Stimulated activated naive CD8-positive, alpha-beta T cell treated with anti-CD3 and anti-CD28 coated beads, Interleukin-15, amount 100 ng/mL, for 72 hours (primary cell): ENCODE results near the gene PTPRR.

ENCODE experiments used
- ATAC-seq: fragments of 150-1000 bp; cut with Tn5 transposase; 2 replicates; pipeline ENCODE4 v1.10.0; 2021; ENCODE audit warnings: mild to moderate bottlenecking, moderate library complexity
- DNase-seq, 2 donors: peaks; one replicate each; pipeline ENCODE4 v3.0.0; 2021 to 2022
- H3K27ac Mint-ChIP-seq, 2 donors: one replicate each; pipeline ENCODE4 v1.8.0; 2022; ENCODE audit warnings: mild to moderate bottlenecking in 2 of 2, mixed read lengths in 2 of 2, moderate library complexity in 2 of 2
- H3K27me3 Mint-ChIP-seq: one replicate; pipeline ENCODE4 v1.8.0; 2022; ENCODE audit warnings: mixed read lengths
- H3K4me1 Mint-ChIP-seq: one replicate; pipeline ENCODE4 v1.8.0; 2022; ENCODE audit warnings: mild to moderate bottlenecking, mixed read lengths
- H3K4me3 Mint-ChIP-seq, 2 donors: one replicate each; pipeline ENCODE4 v1.8.0; 2022; ENCODE audit warnings: mild to moderate bottlenecking in 2 of 2, mixed read lengths in 2 of 2, moderate library complexity in 1 of 2
- H3K9me3 Mint-ChIP-seq, 2 donors: one replicate each; pipeline ENCODE4 v1.8.0; 2022; ENCODE audit warnings: mixed read lengths in 2 of 2

The PTPRR gene

DNA sequence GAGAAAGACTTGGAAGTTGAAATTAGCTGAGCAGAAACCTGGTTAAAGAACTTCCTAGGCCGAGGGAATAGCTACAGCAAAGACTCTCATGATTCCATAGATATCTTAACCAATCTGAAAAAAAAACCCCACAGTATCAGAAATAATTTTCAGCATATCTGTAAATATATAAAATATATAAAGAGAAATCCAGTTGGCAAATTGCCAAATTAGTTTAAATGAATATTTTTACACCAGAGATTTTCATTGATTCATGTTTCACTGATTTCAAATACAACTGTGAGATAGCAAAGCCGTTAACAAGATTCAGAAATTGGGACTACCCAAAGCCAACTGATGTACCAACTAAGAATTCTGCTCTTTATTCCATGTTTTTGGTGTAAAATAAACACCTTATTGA, 6.8 kb upstream of the PTPRR start:
- no peak for ATAC-seq
- Mint-ChIP-seq H3K27ac (no peak overlapping the region), H3K4me3 (no peak overlapping the region), H3K9me3 (no peaks in the 10 kb centered on the region), H3K4me1 (no peaks in the 10 kb centered on the region), H3K27me3 (no peaks in the 10 kb centered on the region)
- DNase-seq: no peak

DNA sequence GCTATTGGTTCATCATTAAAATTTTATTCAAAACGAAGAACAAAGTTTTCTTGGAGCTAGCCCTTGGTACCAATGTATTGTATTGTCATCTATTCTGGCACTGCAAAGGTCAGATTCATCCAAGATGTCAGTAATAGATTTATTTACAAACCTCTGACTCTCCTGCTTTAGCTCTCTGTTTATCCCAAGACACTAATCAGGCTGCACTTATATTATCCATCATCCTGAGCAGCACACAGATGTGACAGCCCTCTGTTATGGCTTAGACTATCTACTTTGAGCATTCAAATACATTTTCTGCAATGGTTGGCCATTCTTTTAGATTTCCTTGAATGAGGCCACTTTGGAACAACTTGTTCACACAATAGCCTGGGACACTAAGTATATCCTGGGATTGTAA, 5.0 kb upstream of the PTPRR start:
- Mint-ChIP-seq H3K4me1 (no peaks in the 10 kb centered on the region), H3K9me3 (peaks cover 0 to 2% of the 10 kb centered on the region in 2 donors), H3K27me3 (peaks cover 14% of the 10 kb centered on the region), H3K4me3 (no peak overlapping the region), H3K27ac (no peak overlapping the region)
- ATAC-seq: no peak
- no peak for DNase-seq

DNA sequence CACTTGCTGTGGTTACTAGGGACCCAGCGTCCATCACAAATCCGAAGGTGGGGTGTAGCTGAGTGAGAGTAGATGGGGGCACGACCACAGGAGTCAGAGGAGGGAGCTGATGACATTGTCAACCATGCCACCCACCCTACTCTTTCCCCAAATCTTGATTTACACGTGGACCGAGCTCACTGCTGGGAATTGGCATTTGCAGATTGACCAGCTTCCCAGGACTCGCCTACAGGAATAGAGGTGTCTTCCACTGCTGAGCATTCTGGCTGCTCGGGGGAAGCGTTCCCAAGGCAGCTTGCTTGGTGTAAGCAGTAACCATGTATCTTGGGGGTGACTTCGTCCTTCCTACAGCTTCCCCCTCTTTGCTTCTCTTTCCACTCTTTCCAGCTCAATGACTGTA, 353 bp upstream of the PTPRR start:
- Mint-ChIP-seq H3K27me3 (peaks cover 25% of the 10 kb centered on the region), H3K27ac (no peak overlapping the region), H3K4me3 (no peak overlapping the region), H3K9me3 (peaks cover 0 to 7% of the 10 kb centered on the region in 2 donors), H3K4me1 (no peaks in the 10 kb centered on the region)
- DNase-seq: no peak
- no peak for ATAC-seq

DNA sequence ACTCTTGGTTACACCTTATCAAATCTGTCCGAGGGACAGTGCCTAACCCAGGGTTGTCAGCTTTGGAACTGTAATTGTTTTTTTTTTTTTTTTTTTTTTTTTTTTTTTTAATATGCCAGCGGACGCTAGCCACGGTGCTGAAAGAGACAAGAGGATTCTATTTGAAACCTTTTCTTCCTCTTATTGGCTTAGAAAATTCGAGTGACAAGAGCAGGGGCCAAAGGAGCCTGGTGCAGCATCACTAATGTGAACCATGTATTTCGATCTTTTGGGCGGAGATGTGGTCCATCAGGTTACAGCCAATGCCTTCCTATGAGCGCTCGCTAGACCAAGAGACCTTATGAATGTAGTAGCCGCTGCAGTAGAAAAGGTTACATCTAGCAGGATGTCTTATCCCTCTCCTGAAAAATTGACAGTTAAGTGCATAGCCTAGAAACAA, 922 bp downstream of the PTPRR start:
- no peak for DNase-seq
- Mint-ChIP-seq H3K27me3 (peaks cover 25% of the 10 kb centered on the region), H3K4me1 (no peaks in the 10 kb centered on the region), H3K9me3 (peaks cover 0 to 7% of the 10 kb centered on the region in 2 donors), H3K27ac (no peak overlapping the region), H3K4me3 (no peak overlapping the region)
- no peak for ATAC-seq

DNA sequence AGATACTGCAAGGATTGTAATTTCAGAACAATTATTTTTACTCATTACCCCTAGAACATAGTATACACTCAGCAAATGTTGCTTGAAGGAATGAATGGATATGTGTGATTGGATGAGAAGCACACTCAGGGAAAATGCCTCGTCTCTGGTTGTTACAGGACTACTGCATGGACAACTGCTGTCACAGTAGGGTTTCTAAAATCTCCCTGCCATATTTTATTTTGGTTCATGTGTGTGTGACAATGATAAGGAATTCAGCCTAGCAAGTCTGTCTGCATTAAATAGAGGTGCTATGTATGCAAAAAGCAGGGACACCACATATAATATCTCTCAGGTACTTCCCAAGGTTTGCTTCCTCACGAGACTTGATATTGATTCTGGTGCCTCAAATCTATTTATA, 1.4 kb downstream of the PTPRR start:
- no peak overlapping the region for H3K4me3 Mint-ChIP-seq
- no peak for ATAC-seq

DNA sequence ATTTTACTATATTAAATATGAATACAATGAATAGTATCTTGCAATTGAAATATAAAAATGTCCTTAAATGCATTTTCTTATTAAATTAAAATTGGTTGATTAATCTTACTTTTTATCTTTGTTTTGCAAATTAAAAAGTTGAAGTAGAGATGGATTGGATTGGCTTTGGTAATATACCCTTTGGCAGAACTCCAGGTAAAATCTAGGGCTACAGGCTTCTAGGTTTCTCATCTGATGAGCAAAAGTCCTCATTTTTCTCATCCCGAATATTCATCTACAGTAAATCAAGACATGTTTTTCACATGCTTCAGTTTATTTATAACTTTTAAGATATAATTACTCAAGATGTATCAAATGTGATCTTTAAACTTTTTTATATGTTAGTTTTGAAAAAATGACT, 2.2 kb downstream of the PTPRR start:
- DNase-seq (no peak), ATAC-seq (no peak)
- Mint-ChIP-seq H3K27me3 (peaks cover 25% of the 10 kb centered on the region), H3K9me3 (peaks cover 0 to 7% of the 10 kb centered on the region in 2 donors), H3K27ac (no peak overlapping the region), H3K4me1 (no peaks in the 10 kb centered on the region), H3K4me3 (no peak overlapping the region)

More for the DNA sequence above, 1.4 kb downstream of the PTPRR start:
- DNase-seq: no peak
- Mint-ChIP-seq H3K4me1 (no peaks in the 10 kb centered on the region), H3K27me3 (peaks cover 25% of the 10 kb centered on the region), H3K27ac (no peak overlapping the region), H3K9me3 (peaks cover 0 to 7% of the 10 kb centered on the region in 2 donors)

DNA sequence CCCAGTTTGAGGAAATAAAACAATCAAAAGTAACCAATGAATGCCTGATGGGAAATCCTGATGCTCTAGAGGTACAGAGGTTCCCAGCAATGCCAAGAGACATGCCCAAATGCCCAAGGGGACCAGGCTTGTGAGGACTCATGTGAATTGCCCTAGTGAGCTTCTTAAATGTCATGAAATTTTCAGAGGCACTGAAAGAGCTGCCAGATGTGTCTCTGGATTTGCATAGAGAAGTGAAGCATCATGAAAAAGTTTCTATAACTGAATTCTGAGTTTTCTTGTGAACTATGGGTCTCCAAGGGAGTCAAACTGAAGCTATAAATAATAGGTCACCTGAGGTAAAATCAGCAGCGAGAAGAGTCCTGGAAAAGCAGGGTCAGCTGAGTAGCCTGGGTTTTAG, 9.9 kb downstream of the PTPRR start:
- DNase-seq (no peak), ATAC-seq (no peak)
- Mint-ChIP-seq H3K27me3 (no peaks in the 10 kb centered on the region), H3K4me3 (no peak overlapping the region), H3K27ac (no peak overlapping the region), H3K4me1 (no peaks in the 10 kb centered on the region), H3K9me3 (peaks cover 0 to 8% of the 10 kb centered on the region in 2 donors)

DNA sequence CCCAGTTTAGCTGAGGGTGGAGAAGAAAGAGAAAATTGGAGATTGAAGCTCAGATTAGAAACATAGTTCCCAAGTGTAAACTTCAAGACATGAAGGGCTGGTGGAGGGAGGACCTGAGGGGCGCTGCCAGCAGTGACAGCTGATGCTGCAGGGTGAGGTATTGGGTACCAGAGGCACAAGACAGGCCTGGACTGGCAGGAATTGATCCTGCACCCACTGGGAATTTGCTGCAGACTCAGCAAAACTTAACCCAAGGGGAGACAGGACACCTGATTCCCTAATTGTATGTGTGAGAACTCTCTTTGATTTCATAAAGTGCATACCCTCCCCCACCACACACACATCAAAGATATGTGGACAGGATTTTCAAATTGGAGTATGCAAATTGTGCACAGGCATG, 11.6 kb downstream of the PTPRR start:
- no peak for ATAC-seq
- no peaks in the 10 kb centered on the region for H3K4me1 Mint-ChIP-seq

DNA sequence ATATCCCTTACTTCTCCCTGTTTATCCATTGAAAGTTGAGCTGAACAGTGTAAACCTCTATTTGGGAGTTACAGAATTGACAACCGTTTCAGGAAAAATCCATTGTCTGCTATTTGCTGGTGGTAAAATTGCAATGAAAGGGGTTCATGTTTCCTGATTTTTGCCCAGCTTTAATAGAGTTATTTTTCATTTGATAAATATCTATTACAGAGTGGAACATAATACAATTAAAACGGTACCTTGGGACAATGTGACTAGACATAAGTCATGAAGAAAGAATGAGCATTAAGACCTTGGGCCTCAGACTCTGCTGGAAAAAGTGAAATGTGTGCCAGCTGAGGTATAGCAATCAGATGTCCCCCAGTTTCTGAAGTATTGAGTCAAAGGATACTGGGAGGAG, 13.1 kb downstream of the PTPRR start:
- H3K4me3 Mint-ChIP-seq: no peak overlapping the region
- ATAC-seq (no peak), DNase-seq (no peak)
- H3K27me3 Mint-ChIP-seq: no peaks in the 10 kb centered on the region
- H3K27ac Mint-ChIP-seq: no peak overlapping the region
- H3K9me3 Mint-ChIP-seq: peaks cover 4 to 8% of the 10 kb centered on the region in 2 donors
- no peaks in the 10 kb centered on the region for H3K4me1 Mint-ChIP-seq

More for the DNA sequence above, 11.6 kb downstream of the PTPRR start:
- Mint-ChIP-seq H3K4me3 (no peak overlapping the region), H3K27ac (no peak overlapping the region), H3K27me3 (no peaks in the 10 kb centered on the region), H3K9me3 (peaks cover 0 to 8% of the 10 kb centered on the region in 2 donors)
- DNase-seq: no peak

DNA sequence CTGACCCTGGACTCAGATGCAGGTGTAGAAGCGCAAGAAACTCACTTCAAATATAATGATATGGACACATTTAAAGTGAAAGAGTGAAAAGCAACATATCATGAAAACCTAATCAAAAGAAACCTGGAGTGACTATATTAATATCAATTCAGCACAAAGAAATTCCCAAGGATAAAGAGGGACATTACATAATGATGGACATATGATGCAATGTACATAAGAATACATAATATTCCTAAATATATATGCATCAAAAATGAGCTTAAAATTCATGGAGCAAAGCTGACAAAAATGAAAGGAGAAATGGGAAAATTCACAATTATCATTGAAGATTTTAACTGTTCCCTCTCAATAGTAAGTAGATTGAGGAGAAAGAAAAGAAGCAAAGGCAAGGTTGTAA, 24.6 kb downstream of the PTPRR start:
- DNase-seq (no peak), ATAC-seq (no peak)
- no peaks in the 10 kb centered on the region for H3K4me1 Mint-ChIP-seq
- no peak overlapping the region for H3K4me3 Mint-ChIP-seq
- no peak overlapping the region for H3K27ac Mint-ChIP-seq
- H3K27me3 Mint-ChIP-seq: no peaks in the 10 kb centered on the region
- peaks cover 0 to 3% of the 10 kb centered on the region in 2 donors for H3K9me3 Mint-ChIP-seq

DNA sequence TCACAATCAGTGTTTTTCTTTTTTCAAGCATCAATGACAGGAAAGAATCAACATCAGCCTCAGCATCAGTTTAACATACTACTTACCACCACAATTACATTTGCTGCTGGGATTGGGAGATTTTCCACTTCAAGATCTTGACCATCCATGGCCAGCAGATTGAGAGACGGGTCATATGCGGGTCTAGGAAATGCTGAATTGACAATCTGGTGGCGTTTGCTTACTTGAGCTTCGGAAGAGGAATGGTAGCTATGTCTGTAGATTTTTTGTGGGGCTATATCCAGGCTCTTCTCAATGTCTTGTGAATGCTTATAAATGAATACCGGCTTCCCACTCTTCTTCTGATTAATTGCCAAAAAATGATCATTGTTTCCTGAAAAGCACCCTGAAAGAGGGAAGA, 27.9 kb downstream of the PTPRR start:
- Mint-ChIP-seq H3K4me1 (no peaks in the 10 kb centered on the region), H3K9me3 (no peaks in the 10 kb centered on the region), H3K27me3 (no peaks in the 10 kb centered on the region), H3K27ac (no peak overlapping the region), H3K4me3 (no peak overlapping the region)
- DNase-seq: no peak
- no peak for ATAC-seq

DNA sequence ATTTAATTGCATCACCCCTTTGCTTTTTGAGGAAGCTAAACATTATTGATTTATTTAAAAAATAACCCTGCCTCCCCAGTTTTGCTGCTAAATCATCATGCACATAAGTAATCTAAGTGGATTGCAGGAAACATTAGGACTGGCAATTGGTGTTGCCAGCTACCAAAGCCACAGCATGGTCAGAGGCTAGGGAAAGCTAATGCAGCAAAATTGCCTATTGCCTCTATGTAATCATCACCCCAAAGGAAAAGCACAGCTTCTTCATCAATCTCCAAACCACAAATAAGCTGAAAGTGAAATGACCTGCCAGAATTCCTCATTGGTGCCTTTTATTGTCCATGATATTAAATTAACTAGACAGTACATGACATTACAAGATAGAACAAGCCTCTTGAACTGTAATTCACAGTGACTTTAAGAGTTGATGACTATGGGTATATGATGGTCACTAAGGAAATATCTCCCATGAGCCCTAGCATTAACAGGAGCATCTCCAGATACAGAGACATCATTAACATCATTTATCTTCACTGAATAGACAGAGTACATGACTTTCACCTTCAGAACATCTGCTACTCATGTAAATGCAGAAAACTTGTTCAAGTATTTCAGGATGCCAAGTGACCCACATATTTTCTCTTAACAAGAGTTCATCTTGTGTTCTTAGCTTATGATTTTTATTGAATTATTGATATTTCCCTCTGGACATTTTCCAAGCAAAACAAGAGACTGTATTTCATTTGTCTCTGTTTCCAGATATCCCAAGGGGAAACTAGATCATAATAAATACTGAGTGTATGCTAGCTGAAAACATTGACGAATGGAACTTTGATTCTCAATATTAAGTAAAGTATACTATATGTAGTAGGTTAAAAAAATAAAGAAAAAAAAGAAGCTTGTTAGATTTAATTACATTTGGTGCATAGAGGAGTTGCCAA, 29.4 kb downstream of the PTPRR start:
- Mint-ChIP-seq H3K4me1 (no peaks in the 10 kb centered on the region), H3K9me3 (no peaks in the 10 kb centered on the region), H3K4me3 (no peak overlapping the region), H3K27ac (no peak overlapping the region), H3K27me3 (no peaks in the 10 kb centered on the region)
- DNase-seq: no peak
- no peak for ATAC-seq

DNA sequence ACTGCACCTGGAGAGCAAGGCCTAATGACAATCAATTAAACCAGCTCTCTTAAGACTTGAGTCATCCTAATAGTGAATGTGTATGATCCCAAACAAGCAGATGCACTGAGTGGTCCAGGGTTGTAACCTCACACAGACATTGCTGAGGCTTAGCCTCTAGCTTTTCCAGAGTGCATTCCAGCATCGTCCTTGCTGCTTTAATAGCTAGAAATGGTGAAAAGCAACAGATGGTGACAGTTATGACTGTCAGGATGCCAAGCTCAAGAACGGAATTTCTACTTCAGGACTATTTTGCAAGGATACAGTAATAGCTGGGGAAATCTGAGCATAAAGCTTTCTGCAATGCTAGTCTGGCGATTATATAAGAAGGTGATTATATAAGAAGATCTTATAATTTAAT, 34.6 kb downstream of the PTPRR start:
- ATAC-seq (no peak), DNase-seq (no peak)
- Mint-ChIP-seq H3K4me3 (no peak overlapping the region), H3K9me3 (no peaks in the 10 kb centered on the region), H3K27ac (no peak overlapping the region), H3K27me3 (no peaks in the 10 kb centered on the region), H3K4me1 (no peaks in the 10 kb centered on the region)

DNA sequence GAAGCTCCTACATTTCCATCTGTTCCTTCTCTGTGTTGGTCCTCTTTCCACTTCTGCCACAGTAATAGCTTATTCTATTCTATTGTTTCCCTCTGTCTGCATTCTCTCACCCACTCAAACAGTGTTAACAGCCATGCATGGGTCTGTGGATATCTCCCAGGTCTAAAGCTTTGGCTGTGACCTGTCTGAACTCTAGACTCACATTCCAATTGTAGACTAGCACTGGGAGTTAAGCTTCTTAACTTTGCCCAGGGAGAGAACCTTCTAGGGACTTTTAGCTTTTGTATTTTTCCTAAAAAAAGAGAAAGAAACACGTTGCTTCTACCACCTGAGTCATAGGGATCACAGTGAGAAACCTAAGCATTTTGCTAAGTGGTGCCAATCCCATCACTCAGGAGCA, 36.7 kb downstream of the PTPRR start:
- ATAC-seq (no peak), DNase-seq (no peak)
- Mint-ChIP-seq H3K27me3 (no peaks in the 10 kb centered on the region), H3K4me1 (no peaks in the 10 kb centered on the region), H3K4me3 (no peak overlapping the region), H3K9me3 (no peaks in the 10 kb centered on the region), H3K27ac (no peak overlapping the region)

DNA sequence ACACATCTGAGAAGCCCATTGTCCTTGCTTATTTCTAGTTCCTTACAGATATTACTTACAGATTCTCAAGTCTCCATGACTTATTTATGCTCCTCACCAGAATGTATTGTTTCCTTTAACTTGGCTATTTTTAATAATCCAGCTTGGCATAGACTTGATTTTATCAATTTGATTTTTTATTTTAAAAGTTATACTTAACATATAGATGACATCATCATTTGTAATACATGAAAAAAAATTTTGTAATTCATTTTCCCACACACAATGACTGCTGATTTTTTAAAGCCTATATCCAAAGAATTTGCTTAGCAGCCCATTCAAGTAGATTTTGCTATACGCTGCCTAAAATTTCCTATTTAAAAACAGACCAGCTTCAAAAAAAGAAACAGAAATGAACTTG, 39.8 kb downstream of the PTPRR start:
- ATAC-seq: no peak
- Mint-ChIP-seq H3K9me3 (peaks cover 0 to 8% of the 10 kb centered on the region in 2 donors), H3K27me3 (no peaks in the 10 kb centered on the region), H3K27ac (no peak overlapping the region), H3K4me3 (no peak overlapping the region), H3K4me1 (no peaks in the 10 kb centered on the region)
- DNase-seq: no peak

DNA sequence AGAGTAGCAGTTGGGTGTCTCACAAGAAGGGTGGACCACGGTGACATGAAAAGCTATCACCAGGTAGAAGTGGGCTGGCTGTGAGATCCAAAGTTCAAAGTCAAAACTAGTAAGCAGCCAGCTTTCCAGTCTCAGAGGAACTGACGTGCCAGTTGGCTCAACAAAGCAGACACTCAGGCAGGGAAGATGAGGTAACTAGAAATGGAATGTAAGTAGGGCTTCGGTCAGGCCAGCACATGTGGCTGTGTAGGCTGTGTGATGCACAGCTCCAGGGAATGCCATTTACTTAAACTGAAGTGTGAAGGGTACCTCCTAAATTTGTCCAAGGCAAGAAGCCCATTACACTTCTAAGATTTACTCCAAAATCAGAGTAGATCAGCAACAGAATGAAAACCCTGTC, 43.6 kb downstream of the PTPRR start:
- no peak for DNase-seq
- Mint-ChIP-seq H3K27me3 (no peaks in the 10 kb centered on the region), H3K4me3 (no peak overlapping the region), H3K4me1 (no peaks in the 10 kb centered on the region), H3K27ac (no peak overlapping the region), H3K9me3 (peaks cover 4 to 8% of the 10 kb centered on the region in 2 donors)
- ATAC-seq: no peak

DNA sequence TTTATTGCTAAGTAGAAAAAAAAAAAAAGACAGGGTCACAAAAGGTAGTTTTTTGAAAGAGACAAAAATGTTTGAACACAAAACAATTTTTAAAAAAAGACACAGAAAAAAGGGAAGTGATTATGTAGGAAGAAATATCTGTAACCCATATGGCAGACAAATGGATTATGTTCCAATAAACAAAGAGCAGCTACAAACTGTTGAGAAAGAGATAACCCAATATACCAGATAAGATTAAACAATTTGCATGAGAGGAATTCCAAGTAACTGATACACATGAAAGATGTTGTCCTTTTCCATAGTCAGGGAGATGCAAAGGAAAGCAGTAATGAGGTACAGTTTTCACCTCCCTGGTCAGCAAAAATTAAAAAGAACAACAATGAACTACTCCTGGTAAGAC, 44.9 kb downstream of the PTPRR start:
- no peaks in the 10 kb centered on the region for H3K4me1 Mint-ChIP-seq
- DNase-seq (no peak), ATAC-seq (no peak)
- H3K9me3 Mint-ChIP-seq: peaks cover 4 to 8% of the 10 kb centered on the region in 2 donors
- H3K27ac Mint-ChIP-seq: no peak overlapping the region
- H3K27me3 Mint-ChIP-seq: no peaks in the 10 kb centered on the region
- H3K4me3 Mint-ChIP-seq: no peak overlapping the region
